Urinary bladder (tissue), 4 donors: ENCODE results near the gene HSD17B11. TPM values are rescaled to one million over a fixed set of nuclear protein-coding genes. Genes with fewer than 3 reads are reported as not detected.
A peak's percentile ranks its signal among the peaks of the same experiment; 100 is the strongest.
"Not testable (repeated sequence)": the region's sequence is repeated elsewhere in the genome, so short reads cannot be mapped to it uniquely, and the experiment has no call there.

Experiments
- DNase-seq: peaks from one replicate; pipeline ENCODE4 v3.0.0-alpha.2; 2015; ENCODE audit errors: extremely low spot score
- H3K27ac ChIP-seq: one replicate; pipeline ENCODE4 v1.5.1; 2013; ENCODE audit warnings: low read depth, mild to moderate bottlenecking, moderate library complexity
- H3K36me3 ChIP-seq: one replicate; pipeline ENCODE4 v1.6.1; 2013; ENCODE audit warnings: mild to moderate bottlenecking, moderate library complexity; ENCODE audit not compliant: insufficient read depth
- H3K4me1 ChIP-seq: one replicate; pipeline ENCODE4 v1.6.1; 2013; ENCODE audit warnings: mild to moderate bottlenecking, moderate library complexity; ENCODE audit not compliant: insufficient read depth
- H3K4me3 ChIP-seq: one replicate; pipeline ENCODE4 v1.5.1; 2013; ENCODE audit warnings: low read depth, low read length
- WGBS: extraction: QIAGEN DNeasy Blood & Tissue Kit; methylation state at CpG from one replicate; pipeline ENCODE4 v1.1.7; 2013; 5-methylcytosine and 5-hydroxymethylcytosine counted together
- polyA plus RNA-seq: library from polyadenylated mRNA; stranded (reverse); fragments of 200-250 nt; gene quantifications from one replicate; pipeline ENCODE4 v1.2.3, GENCODE V29; 2013
- total RNA-seq: library from RNA; depleted of rRNA; stranded (reverse); fragments of >200 nt; gene quantifications from one replicate; pipeline ENCODE4 v1.2.3, GENCODE V29; 2014
- donor health status: healthy with polysubstance abuse.
- donor health status: healthy.

The HSD17B11 gene
- 79.2 TPM for total RNA-seq
- 92.4 TPM for polyA plus RNA-seq

- under 1% methylated on average over 32 of the region's 32 CpGs for WGBS
- Histone ChIP-seq H3K27ac (peak within 1 kb of the TSS; percentile 81), H3K4me3 (peak within 1 kb of the TSS; percentile 81), H3K4me1 (peaks cover 3% of the 10 kb centered on the region), H3K36me3 (no peaks in the 10 kb centered on the region)
- DNase-seq, result peak; percentile 84
These were observed at the start of gene HSD17B11 for GRCh38 chr4:87390891-87391575. TSS of gene HSD17B11 (minus strand) at chr4:87391188. CDS start at chr4:87391070, 118 bp downstream.

- no peak for DNase-seq
- Histone ChIP-seq H3K36me3 (no peaks in the 10 kb centered on the region), H3K27ac (no peak overlapping the region), H3K4me1 (no peaks in the 10 kb centered on the region), H3K4me3 (no peak overlapping the region)
- 96% methylated on average over 2 of the region's 2 CpGs for WGBS
These were observed 42.4 kb upstream of the HSD17B11 start for GRCh38 chr4:87433342-87433741.

GRCh38 chr4:87430038-87430437, 39.0 kb upstream of the HSD17B11 start:
- 95% methylated on average over 2 of the region's 2 CpGs for WGBS

GRCh38 chr4:87428979-87429378, 38.0 kb upstream of the HSD17B11 start:
- no peak overlapping the region for H3K4me3 ChIP-seq
- H3K36me3 ChIP-seq, result no peaks in the 10 kb centered on the region
- H3K4me1 ChIP-seq, result no peaks in the 10 kb centered on the region
- H3K27ac ChIP-seq, result no peak overlapping the region
- DNase-seq, result no peak
- WGBS, result 95% methylated on average over 6 of the region's 6 CpGs

More at GRCh38 chr4:87430038-87430437, 39.0 kb upstream of the HSD17B11 start:
- no peaks in the 10 kb centered on the region for H3K4me1 ChIP-seq
- no peaks in the 10 kb centered on the region for H3K36me3 ChIP-seq
- no peak overlapping the region for H3K4me3 ChIP-seq
- no peak for DNase-seq
- no peak overlapping the region for H3K27ac ChIP-seq

- no peak for DNase-seq
- Histone ChIP-seq H3K4me3 (no peak overlapping the region), H3K4me1 (no peaks in the 10 kb centered on the region), H3K36me3 (no peaks in the 10 kb centered on the region), H3K27ac (no peak overlapping the region)
- 37% methylated on average over 1 of the region's 1 CpG for WGBS
These were observed 36.5 kb upstream of the HSD17B11 start for GRCh38 chr4:87427518-87427868.

GRCh38 chr4:87426865-87427517, 36.0 kb upstream of the HSD17B11 start:
- no peak for DNase-seq
- WGBS, result 92% methylated on average over 3 of the region's 3 CpGs
- H3K27ac ChIP-seq, result no peak overlapping the region
- no peaks in the 10 kb centered on the region for H3K36me3 ChIP-seq
- H3K4me1 ChIP-seq, result no peaks in the 10 kb centered on the region
- H3K4me3 ChIP-seq, result no peak overlapping the region

GRCh38 chr4:87425711-87426110, 34.7 kb upstream of the HSD17B11 start:
- Histone ChIP-seq H3K4me1 (no peaks in the 10 kb centered on the region), H3K4me3 (no peak overlapping the region), H3K36me3 (no peaks in the 10 kb centered on the region), H3K27ac (no peak overlapping the region)
- WGBS, result 97% methylated on average over 2 of the region's 2 CpGs
- DNase-seq, result no peak

GRCh38 chr4:87424099-87424543, 33.1 kb upstream of the HSD17B11 start:
- 90% methylated on average over 22 of the region's 22 CpGs for WGBS
- H3K4me1 ChIP-seq, H3K36me3 ChIP-seq, H3K4me3 ChIP-seq, DNase-seq, H3K27ac ChIP-seq: not testable (repeated sequence)

GRCh38 chr4:87423317-87424098, 32.5 kb upstream of the HSD17B11 start:
- Histone ChIP-seq H3K36me3 (no peaks in the 10 kb centered on the region), H3K4me1 (no peaks in the 10 kb centered on the region), H3K4me3 (peak overlapping the region; percentile 83), H3K27ac (no peak overlapping the region)
- whole genome bisulfite sequencing, result 24% methylated on average over 3 of the region's 3 CpGs
- DNase-seq, result no peak

- no peaks in the 10 kb centered on the region for H3K36me3 ChIP-seq
- WGBS, result under 1% methylated on average over 58 of the region's 58 CpGs
- H3K4me1 ChIP-seq, result no peaks in the 10 kb centered on the region
- DNase-seq, result peak; percentile 89
- H3K4me3 ChIP-seq, result peak within 1 kb of the TSS; percentile 83
- H3K27ac ChIP-seq, result peak within 1 kb of the TSS; percentile 88
These were observed 31.4 kb upstream of the HSD17B11 start, which contains the start of gene NUDT9 for GRCh38 chr4:87422104-87423052. TSS of gene NUDT9 (plus strand) at chr4:87422573. CDS start at chr4:87422906, 333 bp downstream.

- H3K27ac ChIP-seq, result no peak overlapping the region
- H3K36me3 ChIP-seq, result no peaks in the 10 kb centered on the region
- DNase-seq, result no peak
- H3K4me3 ChIP-seq, result no peak overlapping the region
- no peaks in the 10 kb centered on the region for H3K4me1 ChIP-seq
- WGBS, result 66% methylated on average over 4 of the region's 4 CpGs
These were observed 29.4 kb upstream of the HSD17B11 start for GRCh38 chr4:87420276-87420830.

- Histone ChIP-seq H3K36me3 (no peaks in the 10 kb centered on the region), H3K4me1 (no peaks in the 10 kb centered on the region), H3K4me3 (no peak overlapping the region), H3K27ac (no peak overlapping the region)
- no peak for DNase-seq
- WGBS, result 41% methylated on average over 5 of the region's 5 CpGs
These were observed 28.7 kb upstream of the HSD17B11 start for GRCh38 chr4:87419578-87420249.
